ENCODE data around the gene AMPD3.

DNA sequence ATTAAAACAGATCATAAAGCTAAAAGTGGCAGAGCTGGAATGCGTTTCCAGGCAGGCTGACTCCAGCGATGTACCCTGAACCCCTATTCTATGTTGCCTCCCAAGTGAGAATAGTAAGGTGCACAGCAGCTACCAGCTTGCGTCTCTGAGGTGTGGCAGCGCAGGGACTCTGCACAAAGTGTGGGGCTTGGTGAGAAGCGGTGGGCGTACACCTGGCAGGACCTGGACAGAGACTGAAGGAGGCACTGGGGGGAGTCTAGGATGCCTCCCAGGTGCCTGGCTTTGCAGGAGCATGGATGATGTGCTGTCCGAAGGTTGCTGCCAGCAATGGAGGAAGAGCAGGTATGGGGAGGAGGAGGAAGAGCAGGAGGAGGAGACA, 42.9 kb downstream of the AMPD3 start:
- TF ChIP-seq, protein P1, sequence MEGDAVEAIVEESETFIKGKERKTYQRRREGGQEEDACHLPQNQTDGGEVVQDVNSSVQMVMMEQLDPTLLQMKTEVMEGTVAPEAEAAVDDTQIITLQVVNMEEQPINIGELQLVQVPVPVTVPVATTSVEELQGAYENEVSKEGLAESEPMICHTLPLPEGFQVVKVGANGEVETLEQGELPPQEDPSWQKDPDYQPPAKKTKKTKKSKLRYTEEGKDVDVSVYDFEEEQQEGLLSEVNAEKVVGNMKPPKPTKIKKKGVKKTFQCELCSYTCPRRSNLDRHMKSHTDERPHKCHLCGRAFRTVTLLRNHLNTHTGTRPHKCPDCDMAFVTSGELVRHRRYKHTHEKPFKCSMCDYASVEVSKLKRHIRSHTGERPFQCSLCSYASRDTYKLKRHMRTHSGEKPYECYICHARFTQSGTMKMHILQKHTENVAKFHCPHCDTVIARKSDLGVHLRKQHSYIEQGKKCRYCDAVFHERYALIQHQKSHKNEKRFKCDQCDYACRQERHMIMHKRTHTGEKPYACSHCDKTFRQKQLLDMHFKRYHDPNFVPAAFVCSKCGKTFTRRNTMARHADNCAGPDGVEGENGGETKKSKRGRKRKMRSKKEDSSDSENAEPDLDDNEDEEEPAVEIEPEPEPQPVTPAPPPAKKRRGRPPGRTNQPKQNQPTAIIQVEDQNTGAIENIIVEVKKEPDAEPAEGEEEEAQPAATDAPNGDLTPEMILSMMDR (IDR thresholded peaks at IDR 0.05) = no peak
- TF ChIP-seq EZH2 (IDR thresholded peaks at IDR 0.05; ENCODE audit: borderline replicate concordance, insufficient read depth, low read depth, low read length, poor library complexity, severe bottlenecking) = no peak
